Measurements from ENCODE around the gene VCP.
"Not testable (repeated sequence)": the region's sequence is repeated elsewhere in the genome, so short reads cannot be mapped to it uniquely, and the experiment has no call there.

Gene VCP

DNA sequence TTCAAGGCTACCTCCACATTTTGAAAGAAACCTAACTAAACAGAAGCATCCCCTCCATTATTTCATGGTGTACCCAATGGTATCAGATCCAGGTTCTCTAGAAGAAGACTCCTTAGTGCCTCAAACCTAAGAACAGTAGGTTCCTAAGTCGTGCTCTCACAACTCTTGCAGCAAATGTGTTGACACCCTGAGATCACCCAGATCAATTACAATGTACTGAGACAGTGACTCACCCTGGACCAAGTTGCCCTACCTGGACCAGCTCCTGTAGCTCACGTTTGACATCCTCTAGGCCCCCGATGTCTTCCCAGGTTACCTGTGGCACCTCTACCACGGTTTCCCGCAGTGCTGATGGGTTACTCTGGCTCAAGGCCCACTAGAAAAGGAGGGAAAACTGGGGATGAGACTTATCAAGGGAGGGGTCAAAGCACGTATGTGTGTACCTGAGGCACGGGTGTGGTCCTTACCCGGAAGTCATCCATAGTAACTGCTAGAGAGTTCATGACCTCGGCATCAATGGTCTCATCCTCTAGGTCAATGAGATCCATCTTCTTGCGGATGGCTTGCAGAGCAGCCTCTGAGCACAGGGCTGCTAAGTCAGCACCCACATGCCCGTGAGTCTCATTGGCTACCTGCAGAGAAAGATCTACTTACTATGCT, 11.7 kb downstream of the VCP start:
- DNase-seq (ENCODE audit: low read depth in 2 of 2), result no peak

DNA sequence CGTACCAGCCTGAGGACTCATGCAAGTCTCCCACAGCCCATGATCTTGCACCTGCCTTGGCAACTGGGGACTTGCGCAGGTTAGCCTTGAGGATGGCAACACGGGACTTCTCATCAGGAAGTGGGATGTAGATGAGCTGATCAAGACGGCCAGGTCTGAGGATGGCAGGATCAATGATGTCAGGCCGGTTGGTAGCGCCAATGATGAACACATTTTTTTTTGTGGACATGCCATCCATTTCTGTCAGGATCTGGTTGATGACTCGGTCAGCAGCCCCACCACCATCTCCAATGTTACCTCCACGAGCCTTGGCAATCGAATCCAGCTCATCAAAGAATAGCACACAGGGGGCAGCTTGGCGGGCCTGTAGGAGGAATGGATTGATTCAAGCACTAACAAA, 13.0 kb downstream of the VCP start:
- no peak for DNase-seq (ENCODE audit: low read depth in 2 of 2)

DNA sequence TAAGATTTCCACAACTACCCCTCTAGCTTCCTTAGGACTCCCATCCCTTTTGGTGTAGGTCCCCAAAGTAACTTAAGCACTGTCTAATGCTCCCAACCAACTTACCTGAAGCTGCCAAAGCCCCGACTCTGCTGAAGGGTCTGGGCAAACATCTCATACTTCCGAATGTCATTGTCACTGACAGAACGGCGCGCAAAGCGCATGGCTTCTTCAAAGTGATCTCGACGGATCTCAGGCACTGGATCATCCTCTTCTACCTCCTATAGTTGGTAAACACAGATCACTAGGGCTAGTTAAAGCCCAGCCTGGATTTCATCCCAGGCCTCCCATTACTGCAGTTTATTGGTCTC, 15.2 kb downstream of the VCP start:
- DNase-seq (ENCODE audit: low read depth in 2 of 2), result no peak

DNA sequence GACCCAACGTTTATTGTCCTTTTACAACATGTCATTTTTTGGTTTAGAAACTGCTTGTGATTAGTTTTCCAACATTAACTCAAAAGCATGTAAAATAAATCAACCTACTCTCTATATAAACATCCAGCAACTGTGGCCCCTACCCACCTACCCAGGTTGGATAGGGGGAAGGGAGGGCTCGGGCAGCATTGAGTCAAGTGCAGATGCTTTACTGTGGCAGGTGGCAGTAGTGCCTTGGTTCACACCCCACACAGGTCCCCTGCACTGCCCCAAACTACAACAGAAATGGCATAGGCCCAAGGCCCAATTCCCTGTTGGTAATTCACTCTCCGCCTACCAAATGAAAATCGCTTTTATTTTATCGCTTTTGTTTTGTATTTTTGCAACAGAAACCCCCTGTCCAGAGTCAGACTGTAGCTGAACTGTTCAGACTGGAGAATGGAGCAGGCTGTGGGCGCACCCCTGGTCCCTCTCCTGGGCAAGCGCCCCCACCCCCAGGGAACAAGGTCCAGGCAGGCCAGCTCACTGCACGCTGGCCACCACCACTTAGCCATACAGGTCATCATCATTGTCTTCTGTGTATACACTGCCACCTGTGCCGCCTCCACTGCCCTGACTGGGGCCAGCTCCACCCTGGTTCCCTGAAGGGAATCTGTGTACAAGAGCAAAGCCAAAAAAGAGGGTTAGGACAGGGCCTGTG, 15.7 kb downstream of the VCP start:
- no peak for DNase-seq (ENCODE audit: low read depth in 2 of 2)

DNA sequence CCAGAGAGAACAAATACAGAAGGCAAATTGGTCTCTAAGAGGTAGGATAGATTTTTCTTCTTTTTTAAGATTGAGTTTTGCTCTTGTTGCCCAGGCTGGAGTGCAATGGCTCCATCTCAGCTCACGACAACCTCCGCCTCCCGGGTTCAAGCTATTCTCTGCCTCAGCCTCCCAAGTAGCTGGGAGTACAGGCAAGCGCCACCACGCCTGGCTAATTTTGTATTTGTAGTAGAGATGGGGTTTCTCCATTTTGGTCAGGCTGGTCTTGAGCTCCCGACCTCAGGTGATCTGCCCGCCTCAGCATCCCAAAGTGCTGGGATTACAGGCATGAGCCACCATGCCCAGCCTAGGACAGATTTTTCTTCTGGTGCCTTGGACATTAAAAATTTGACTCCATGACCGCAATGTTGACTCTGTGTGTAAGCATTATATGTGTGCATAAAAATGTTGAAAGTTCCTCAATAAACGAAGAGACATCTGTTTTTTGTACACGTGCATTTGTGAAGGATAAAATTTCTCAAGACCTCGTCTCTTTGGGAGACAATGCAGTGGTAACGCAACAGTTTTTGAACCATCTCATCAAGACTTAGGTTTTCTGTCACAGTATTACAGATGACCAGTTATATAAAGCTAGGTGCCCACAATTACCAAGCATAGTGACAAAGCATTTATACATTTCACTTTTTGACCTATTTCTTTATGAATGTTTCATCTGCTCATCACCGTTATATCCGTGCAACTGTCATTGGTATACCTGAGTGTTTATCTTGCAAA, 17.4 kb downstream of the VCP start:
- DNase-seq (ENCODE audit: low read depth in 2 of 2), result no peak

DNA sequence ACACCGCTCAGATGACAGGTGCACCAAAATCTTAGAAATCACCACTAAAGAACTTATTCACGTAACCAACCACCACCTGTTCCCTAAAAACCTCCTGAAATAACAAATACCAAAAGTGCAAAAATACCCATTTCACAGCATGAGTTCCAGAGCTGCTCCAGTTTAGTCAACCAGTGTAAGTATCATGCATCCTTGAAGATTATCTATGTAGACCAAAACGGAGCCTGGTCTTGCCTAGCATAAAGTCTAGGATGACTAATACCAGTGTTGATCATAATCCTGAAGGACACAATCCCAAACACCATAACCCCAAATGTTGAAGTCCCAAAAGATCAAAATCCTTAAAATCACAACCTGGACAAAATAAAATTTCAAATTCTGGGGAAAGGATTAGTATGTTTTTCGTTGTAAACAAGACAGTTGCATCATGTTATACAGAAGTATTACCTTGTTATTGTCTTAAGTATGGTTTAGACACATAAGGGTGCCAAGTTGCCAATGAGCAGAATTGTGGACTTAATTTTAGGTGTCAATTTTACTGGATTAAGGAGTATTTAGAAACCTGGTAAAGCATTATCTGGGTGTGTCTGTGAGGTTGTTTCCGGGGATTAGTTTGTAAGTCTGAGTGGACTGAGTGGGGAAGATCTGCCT, 18.1 kb downstream of the VCP start:
- DNase-seq (ENCODE audit: low read depth in 2 of 2), result no peak

DNA sequence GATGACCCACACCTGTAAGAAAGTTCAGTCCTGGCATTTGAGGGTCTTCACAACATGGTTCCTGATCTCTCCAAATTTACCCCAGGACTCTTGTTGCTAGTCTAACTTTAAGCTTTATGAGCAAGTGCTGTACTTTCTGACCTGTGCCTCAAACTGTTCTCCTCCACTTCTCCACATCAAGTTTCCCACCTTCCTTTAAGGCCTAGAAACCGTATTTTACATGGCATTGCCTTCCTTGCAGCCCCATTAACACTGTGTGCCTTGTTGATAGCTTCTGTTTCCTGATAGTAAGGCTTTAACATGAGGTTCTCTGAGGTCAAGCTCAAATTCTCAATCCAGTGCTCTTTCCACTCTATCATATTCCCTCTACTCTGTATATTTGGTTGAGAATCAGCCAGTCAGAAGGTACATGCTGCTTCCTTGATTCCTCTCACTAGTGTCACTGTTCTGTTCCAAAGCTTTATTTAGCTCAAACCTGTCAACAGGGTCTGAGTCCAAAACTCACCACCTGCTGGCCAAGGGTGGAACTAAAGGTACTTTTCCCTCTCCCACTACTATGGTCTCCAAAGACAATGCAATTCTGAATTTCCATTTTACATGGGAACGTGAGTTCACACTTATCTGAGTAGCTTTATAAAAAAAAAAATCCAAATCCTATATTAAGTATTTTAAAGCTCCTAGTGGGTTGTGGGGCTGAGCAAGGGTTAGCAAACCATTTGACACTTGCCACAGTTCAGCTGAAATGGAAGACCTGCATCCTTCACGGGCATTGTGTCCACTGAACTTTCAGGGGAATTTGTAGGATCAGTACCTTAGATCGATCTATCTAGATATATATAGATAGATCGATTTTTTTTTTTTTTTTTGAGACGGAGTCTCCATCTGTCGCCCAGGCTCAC, 21.1 kb downstream of the VCP start:
- DNase-seq (ENCODE audit: low read depth in 2 of 2), result peak; percentile 37 to 54

DNA sequence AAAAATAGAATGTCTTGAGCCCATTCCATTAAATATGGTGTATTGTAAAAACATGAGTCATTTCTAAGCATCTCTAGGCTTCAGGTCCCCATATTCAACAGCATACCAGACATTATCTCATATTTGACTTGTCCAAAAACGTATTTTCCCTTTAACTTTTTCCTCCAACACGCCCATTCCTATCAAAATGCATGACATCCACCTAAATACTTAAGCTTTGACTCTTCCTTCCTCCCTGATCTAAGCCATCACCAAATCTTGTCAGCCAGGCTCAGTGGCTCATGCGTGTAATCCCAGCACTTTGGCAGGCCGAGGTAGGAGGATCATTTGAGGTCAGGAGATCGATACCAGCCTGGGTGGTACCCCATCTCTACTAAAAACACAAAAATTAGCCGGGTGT, 23.9 kb downstream of the VCP start:
- DNase-seq (ENCODE audit: low read depth in 2 of 2), result no peak

DNA sequence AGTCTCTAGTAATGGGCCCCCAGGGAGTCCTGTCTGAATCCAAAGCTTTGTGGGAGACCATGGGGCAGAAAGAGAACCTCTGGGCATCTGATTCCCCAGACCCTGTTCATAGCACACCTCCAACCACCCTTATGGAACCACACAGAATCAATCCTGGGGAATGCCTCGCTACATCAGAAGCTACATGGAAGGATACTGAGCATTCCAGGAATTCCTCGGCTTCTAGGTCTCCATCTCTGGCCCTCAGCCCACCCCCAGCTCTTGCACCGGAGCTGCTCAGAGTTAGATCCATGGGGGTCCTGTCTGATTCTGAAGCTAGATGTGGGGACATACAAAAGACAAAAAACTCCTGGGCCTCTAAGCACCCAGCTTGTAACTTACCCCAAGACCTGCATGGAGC, 28.4 kb downstream of the VCP start:
- DNase-seq (ENCODE audit: low read depth in 2 of 2), result no peak

DNA sequence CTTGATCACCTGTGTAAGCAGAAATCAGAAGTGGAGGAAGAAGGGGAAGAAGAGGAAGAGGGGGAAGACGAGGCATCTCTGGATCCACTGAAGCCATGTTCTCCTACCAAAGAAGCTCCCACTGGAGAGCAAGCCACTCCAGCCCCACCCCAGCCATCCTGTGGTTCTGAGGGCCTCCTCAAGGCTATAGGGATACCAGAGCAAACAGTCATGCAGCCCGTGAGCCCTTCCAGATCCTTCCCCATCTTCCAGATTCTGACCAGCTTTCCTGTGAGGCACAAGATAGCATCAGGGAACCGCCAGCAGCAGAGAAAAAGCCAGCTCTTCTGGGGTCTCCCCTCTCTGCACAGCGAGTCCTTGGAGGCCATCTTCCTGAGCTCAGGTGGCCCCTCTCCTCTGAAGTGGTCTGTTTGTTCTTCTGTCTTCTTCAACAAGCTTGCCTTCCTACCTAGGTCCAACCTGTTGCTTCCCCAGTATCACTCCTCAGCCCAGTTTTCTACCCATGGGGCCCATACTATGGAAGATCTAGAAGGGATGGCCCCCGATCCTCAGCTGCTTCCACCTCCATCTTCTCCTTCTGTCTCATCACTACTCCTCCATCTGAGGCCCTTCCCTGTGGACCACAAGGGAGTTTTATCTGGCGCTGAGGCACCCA, 29.4 kb downstream of the VCP start:
- no peak for DNase-seq (ENCODE audit: low read depth in 2 of 2)

DNA sequence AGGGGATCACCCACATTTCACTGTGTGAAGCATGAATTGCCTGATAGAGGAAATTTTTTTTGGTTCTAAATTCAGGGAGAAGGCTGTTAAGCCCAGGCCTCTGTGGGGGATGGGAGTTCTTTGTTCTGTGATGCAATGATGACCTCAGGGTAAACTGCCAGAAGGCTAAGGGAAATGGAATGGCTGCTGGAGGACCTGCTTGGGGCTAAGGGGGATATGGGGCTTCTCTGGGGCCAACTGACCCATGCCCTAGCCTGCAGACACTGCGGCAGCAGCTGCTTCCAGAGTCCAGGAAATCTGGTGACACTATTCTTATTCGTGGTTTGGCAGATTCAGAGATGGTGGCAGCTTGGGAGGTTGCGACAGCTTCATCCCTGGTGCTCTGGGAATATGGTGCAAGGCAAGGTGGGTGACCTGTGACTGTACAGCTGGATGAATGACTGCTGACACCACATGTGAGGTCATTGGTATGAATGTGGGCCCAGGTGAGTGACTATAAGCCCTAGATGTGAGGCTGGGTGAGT, 30.3 kb downstream of the VCP start:
- DNase-seq (ENCODE audit: low read depth in 2 of 2), result no peak

DNA sequence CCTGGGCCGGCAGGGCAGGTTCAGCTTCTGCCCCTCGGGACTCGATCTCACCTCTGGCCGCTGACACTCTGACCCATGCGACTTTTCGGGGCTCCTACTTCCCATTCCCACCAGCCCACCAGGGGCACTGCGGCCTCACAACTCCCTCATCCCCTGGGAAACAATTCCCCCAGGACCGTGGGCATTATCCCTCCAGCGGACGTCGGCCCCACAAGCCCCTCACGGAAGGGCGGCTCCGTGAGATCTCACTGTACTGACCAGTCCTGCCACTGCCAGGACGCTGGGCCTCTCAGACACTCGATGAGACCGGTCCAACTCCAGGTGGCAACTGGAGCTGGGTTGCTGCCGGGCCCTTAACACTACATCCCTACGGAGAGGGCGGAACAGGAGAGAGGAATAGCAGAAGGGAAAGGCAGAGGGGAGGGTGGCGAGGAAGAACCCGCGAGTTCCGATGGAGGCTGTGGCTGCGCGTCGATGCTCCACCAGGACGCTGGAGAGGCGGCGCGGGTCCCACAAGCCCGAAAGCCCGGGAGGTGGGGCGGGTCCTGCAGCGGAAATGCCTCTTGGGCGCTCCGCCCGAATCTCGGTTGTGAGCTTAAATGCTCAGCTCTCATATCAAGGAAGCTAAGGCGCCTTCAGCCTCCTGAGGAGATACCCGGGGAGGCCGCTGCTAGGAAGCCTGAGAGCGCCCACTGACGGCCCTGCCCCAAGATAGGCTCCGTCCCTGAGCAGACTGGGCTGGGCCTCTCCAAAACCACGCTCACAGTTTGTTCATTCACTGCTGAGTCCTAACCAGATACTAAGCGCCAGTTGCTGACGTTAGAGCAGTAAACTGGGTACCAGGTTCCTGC, 36.3 kb downstream of the VCP start:
- peak; percentile 33 to 44 for DNase-seq (ENCODE audit: low read depth in 2 of 2)

DNA sequence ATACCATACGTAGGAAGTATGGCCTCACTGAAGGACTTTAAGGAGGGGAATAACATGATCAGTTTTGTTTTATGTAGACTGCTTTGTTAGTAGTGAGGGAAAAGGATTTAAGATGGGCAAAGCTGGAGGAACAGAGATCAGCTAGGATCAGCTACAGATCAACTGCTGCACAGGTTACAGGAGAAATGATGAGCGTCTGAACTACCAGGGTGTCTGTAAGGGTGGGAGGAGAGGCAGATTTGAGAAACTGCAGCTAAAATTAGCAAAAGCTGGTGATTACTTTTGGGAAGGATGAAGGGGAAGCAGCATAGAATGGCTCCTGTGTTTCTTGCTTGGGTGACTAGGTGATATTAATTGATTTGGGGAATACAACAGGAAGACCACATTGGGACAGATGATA, 39.3 kb downstream of the VCP start:
- DNase-seq (ENCODE audit: low read depth in 2 of 2), result no peak

DNA sequence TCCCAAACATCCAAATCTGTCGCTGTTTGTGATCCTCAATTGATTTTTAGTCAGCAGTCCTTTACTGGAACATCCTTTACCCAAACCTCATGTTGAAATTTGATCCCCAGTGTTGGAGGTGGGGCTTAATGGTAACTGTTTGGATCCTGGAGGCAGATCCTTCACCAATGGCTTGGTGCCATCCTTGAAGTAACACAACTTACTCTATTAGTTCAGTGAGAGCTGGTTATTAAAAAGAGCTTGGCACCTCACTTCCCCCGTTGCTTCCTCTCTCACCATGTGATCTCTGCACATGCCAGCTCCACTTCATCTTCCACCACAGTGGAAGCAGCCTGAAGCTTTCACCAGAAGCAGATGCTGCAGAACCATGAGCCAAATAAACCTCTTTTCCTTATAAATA, 42.6 kb downstream of the VCP start:
- DNase-seq (ENCODE audit: low read depth in 2 of 2), result no peak

DNA sequence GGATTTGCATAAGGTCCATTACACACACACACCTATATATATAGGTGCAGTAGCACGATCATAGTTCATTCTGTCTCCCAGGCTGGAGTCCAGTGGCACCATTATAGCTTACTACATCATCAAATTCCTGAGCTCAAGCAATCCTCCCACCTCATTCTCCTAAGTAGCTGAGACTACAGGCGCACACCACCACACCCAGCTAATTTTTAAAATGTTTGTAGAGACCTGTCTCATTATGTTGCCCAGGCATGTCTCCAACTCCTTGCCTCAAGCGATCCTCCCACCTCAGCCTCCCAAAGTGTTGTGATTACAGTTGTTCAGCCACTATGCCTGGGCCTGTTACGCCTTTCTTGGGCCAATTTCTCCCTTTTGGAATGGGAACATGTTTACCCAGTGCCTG, 43.2 kb downstream of the VCP start:
- DNase-seq (ENCODE audit: low read depth in 2 of 2), result no peak

DNA sequence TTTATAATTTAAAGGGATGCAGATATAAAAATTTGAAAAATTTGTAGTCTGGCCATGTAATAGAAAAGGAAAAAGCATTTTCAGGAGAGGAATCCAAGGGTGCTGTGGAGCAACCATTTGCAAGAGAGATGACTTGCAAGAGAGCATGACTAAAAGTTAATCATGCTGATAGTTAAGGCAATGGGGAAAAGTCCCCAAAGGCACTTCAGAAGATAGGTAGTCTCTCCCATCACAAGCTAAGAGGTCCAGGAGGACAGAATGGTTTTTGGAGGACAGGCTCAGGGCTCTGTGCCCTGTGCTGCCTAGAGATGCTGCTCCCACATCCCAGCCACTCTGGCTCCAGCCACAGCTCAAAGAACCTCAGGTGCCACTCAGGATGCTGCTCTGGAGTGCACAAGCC, 44.1 kb downstream of the VCP start:
- DNase-seq (ENCODE audit: low read depth in 2 of 2), result no peak

DNA sequence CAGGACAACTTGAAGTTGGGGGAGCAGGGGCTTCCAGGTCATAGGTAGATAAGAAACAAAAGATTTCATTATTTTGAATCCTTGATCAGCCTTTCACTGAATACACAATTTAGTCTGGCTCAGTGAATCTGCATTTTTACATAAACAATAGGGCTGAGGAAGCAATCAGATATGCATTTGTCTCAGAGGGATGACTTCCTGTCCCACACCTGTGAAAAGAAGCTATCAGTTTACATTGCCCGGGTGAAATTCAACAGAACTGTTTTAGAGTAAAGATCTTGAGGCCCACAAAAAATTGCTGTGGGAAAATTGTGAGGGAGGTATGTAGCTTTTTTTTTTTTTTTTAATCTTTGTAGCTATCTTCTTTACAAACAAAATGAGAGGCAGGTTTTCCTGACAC, 44.6 kb downstream of the VCP start:
- no peak for DNase-seq (ENCODE audit: low read depth in 2 of 2)

DNA sequence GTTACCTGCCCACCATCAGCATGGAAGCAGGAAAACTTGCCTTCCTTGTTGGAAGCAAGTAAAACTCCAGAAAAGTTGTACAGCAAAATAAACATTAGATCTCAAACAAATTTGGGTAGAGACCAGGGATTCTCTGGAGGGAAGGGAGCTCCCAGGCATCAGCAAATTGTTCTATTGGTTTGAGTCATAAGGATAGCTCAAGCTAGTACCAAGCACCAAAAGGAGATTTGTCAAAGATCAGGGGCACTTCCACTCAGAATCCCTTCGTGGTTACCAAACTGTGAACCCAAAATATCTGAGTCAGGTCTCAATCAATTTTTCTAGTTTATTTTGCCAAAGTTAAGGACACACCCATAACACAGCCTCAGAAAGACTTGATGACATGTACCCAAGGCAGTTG, 45.1 kb downstream of the VCP start:
- no peak for DNase-seq (ENCODE audit: low read depth in 2 of 2)

DNA sequence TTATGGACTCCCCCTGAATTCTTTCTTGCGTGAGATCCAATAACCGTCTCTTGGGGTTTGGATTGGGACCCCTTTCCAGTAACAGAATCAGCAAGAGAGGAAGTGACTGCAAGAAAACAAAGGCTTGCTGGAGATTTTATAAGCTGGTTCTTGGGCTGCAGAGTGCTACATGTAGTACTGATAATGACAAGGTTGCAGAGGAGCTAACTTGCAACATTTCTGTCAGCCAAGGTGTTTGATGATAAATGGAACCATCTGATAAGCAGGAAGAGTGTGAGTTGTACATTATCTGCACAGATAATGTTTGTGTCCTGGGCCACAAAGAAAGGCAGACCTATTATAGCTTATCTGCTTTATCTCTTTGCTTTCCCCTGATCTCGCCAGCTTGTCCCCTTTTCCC, 45.8 kb downstream of the VCP start:
- no peak for DNase-seq (ENCODE audit: low read depth in 2 of 2)

DNA sequence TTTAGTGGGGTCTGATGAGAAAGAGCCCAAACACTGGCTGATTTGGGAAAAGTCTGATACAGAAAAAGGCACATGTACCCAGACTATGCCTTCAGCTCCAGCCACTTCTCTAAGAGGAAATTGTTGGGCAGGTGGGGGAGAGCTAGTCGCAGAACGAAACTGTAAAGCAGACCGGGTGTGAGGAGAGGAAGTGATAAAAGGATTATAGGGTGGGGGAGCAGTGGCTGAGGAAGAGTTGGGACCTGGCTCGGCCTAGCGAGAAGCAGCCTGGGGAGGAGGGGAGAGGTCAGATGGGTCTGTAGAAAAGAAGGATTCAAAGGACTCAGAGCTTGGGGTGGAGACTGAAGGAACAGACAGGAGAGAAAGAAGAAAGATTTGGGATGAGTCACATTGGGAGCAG, 49.0 kb downstream of the VCP start:
- DNase-seq (ENCODE audit: low read depth in 2 of 2), result not testable (repeated sequence)

Measured in stimulated activated CD4-positive, alpha-beta T cell treated with anti-CD3 and anti-CD28 coated beads, Interleukin-4, amount 100 ng/mL, for 48 hours (primary cell).